Dendritic cell treated with granulocyte-macrophage colony-stimulating factor and Interleukin-4, amounts not matched to agents 40 ng/mL and 50 ng/mL, for 4 days (primary cell): ENCODE data around the gene RBM11.
A peak's percentile ranks its signal among the peaks of the same experiment; 100 is the strongest.
"Not testable (repeated sequence)": the region's sequence is repeated elsewhere in the genome, so short reads cannot be mapped to it uniquely, and the experiment has no call there.

Experiments
- H3K27ac Mint-ChIP-seq: one replicate; pipeline ENCODE4 v1.8.0; 2022; ENCODE audit warnings: mild to moderate bottlenecking, mixed read lengths
- H3K27me3 Mint-ChIP-seq: one replicate; pipeline ENCODE4 v1.8.0; 2022; ENCODE audit warnings: mild to moderate bottlenecking, mixed read lengths
- H3K36me3 Mint-ChIP-seq: one replicate; pipeline ENCODE4 v1.8.0; 2022; ENCODE audit warnings: low read depth, mixed read lengths
- H3K4me1 Mint-ChIP-seq: one replicate; pipeline ENCODE4 v1.8.0; 2022; ENCODE audit warnings: low read depth, mixed read lengths
- H3K4me3 Mint-ChIP-seq: one replicate; pipeline ENCODE4 v1.8.0; 2022; ENCODE audit warnings: mild to moderate bottlenecking, moderate library complexity, mixed read lengths
- H3K9me3 Mint-ChIP-seq: one replicate; pipeline ENCODE4 v1.8.0; 2022; ENCODE audit warnings: mixed read lengths
- intact Hi-C: fragments of 100-400 bp; cut with micrococcal nuclease; formaldehyde crosslinking; loops from one replicate; pipeline ENCODE4 v1.15.0; 2022

RBM11 gene, protein sequence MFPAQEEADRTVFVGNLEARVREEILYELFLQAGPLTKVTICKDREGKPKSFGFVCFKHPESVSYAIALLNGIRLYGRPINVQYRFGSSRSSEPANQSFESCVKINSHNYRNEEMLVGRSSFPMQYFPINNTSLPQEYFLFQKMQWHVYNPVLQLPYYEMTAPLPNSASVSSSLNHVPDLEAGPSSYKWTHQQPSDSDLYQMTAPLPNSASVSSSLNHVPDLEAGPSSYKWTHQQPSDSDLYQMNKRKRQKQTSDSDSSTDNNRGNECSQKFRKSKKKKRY

DNA sequence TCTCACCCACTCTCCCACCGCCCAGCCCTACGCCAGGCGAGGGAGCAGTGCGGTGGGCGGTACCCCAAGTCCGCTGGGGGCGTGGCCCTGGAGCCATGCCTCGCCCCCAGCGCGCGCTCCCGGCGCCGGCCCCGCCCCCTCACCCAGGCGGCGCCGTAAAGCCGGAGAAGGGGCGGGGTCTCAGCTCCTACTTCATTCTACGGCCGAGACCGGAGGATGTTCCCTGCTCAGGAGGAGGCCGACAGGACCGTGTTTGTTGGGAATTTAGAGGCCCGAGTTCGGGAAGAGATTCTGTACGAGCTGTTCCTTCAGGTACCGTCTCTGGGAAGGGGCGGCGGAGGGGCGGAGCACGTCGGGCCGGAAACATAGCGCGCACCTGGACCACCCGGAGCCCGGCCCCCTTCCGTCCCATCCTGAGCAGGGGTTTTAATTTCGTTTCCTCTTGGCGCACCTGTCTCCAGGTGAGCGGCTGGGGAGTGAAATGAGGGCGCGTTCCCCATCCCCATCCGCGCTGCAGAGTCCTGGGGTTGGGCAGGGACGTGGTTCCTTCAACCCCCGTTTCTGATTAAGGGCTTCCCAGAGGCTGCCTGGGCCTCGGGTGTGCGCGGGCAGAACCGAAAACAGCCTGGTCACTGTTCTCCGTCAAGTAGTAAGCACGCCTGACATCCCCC lies at the start of gene RBM11:
Gene RBM11 (plus strand): TSS at position 187 of the 671 bp plus-strand sequence. CDS start 30 bp downstream, at position 217.
- no peaks in the 10 kb centered on the region for H3K4me1 Mint-ChIP-seq
- no peaks in the 10 kb centered on the region for H3K9me3 Mint-ChIP-seq
- no peak within 1 kb of the TSS for H3K27ac Mint-ChIP-seq
- peaks cover 9% of the 10 kb centered on the region for H3K27me3 Mint-ChIP-seq
- intact Hi-C loops: no loop called here
- peak within 1 kb of the TSS; percentile 80 for H3K4me3 Mint-ChIP-seq
- H3K36me3 Mint-ChIP-seq: no peaks in the 10 kb centered on the region

DNA sequence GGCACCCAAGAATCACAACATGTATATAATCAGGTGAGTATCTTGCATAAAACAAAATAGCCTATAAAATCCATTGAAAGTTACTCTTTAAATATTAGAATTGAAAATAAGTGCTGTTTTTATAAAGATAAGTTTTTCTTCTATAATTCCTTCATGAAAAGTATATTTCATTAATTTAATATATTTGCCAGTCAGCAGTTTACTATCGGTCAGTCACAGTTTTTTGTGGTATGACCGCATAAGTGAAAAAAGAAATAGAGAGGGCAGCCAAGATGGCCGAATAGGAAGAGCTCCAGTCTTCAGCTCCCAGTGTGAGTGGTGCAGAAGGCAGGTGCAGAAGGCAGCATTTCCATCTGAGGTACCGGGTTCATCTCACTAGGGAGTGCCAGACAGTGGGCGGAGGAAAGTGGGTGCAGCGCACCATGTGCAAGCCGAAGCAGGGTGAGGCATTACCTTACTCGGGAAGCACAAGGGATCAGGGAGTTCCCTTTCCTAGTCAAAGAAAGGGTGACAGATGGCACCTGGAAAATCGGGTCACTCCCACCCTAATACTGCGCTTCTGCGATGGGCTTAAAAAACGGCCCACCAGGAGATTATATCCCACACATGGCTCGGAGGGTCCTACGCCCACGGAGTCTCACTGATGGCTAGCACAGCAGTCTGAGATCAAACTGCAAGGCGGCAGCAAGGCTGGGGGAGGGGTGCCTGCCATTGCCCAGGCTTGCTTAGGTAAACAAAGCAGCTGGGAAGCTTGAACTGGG lies 49.3 kb upstream of the RBM11 start:
- intact Hi-C loops, H3K36me3 Mint-ChIP-seq, H3K4me1 Mint-ChIP-seq, H3K27ac Mint-ChIP-seq, H3K27me3 Mint-ChIP-seq, H3K4me3 Mint-ChIP-seq: not testable (repeated sequence)
- H3K9me3 Mint-ChIP-seq: peaks cover 21% of the 10 kb centered on the region

DNA sequence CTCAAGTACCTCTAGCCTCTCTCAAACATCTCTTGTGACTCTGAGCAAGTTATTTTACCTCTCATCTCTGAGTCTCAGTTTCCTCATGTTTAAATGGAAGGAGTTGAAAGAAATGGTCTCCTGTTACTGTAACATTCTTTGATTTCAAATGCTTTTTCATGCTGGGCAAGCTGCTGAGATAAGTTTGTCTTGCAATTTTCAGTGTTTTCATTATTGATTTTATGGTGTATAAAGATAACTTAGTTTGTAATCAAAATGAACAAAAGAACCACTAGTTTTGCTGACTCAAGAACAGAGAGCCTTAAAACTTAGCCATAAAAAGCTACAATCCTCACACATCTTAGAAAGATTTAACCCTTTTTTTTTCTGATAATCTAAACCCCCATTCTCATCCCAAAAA lies 9.7 kb upstream of the RBM11 start:
- Mint-ChIP-seq H3K36me3 (no peaks in the 10 kb centered on the region), H3K9me3 (peaks cover 2% of the 10 kb centered on the region), H3K4me3 (no peak overlapping the region), H3K4me1 (no peaks in the 10 kb centered on the region), H3K27me3 (peaks cover 3% of the 10 kb centered on the region), H3K27ac (no peak overlapping the region)
- intact Hi-C loops: no loop called here

DNA sequence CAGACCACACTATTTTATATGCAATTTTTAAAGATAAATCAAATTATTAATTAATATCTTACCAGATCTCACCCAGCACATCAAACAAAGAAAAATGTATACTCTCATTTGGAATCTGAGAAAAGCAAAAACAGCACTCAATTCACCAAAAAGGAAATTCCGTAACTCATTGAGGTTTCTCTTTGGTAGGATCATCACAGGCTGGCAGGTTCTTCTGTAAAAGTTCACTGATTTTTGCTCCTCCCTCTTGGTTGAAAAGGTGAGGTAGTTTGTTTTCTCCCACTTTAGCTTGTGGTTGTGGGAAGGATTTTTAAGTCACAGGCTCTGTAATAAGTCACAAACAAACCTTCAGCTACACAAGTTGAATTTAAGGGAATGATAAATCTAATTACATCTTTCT lies 5.2 kb upstream of the RBM11 start, which contains the start of gene LIPI:
Gene LIPI (minus strand): TSS at position 218 of the 400 bp plus-strand sequence. CDS start 110 bp downstream, at position 108.
- H3K4me3 Mint-ChIP-seq: no peak within 1 kb of the TSS
- peaks cover 3% of the 10 kb centered on the region for H3K27me3 Mint-ChIP-seq
- no peaks in the 10 kb centered on the region for H3K36me3 Mint-ChIP-seq
- intact Hi-C loops: no loop called here
- no peaks in the 10 kb centered on the region for H3K9me3 Mint-ChIP-seq
- H3K4me1 Mint-ChIP-seq: no peaks in the 10 kb centered on the region
- H3K27ac Mint-ChIP-seq: no peak within 1 kb of the TSS

DNA sequence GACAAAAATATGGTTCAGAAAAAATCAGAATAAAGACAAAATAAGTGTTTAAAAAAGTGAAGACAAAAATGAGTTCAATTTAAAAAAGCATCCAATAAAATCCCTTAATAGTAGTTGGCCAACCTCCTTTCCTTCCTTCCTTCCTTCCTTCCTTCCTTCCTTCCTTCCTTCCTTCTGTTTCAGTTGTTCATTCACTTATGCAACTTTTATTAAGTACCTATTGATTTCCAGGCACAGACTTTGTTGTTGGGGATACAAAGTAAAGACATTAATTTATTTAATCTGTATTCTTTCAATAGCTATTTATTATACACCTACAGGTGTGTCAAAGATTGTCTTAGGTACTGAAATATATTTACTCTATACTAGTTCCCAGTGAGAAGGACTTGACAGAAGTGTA lies 2.8 kb upstream of the RBM11 start:
- H3K27me3 Mint-ChIP-seq: peaks cover 13% of the 10 kb centered on the region

DNA sequence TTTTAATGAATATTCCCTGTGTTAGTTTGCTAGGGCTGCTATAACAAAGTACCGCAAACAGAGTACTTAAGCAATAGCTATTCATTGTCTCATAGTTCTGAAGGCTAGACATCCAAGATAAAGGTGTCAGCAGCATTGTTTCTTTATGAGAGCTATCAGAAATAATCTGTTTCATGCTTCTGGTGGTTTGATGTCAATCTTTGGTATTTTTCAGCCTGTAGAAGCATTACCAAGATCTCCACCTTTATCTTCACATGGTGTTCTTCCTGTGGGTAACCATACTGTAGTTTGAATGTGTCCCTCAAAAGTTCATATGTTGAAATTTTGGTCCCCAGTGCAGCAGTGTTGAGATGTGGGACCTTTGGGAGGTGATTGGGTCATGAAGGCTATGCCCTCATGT lies 7.4 kb downstream of the RBM11 start:
- Mint-ChIP-seq H3K36me3 (no peaks in the 10 kb centered on the region), H3K9me3 (peaks cover under 1% of the 10 kb centered on the region), H3K4me1 (no peaks in the 10 kb centered on the region), H3K4me3 (no peak overlapping the region), H3K27me3 (no peaks in the 10 kb centered on the region), H3K27ac (no peak overlapping the region)
- intact Hi-C loops: no loop called here

More for the DNA sequence above, 2.8 kb upstream of the RBM11 start:
- Mint-ChIP-seq H3K9me3 (no peaks in the 10 kb centered on the region), H3K36me3 (no peaks in the 10 kb centered on the region), H3K27ac (no peak overlapping the region), H3K4me1 (no peaks in the 10 kb centered on the region), H3K4me3 (no peak overlapping the region)
- intact Hi-C loops: no loop called here

DNA sequence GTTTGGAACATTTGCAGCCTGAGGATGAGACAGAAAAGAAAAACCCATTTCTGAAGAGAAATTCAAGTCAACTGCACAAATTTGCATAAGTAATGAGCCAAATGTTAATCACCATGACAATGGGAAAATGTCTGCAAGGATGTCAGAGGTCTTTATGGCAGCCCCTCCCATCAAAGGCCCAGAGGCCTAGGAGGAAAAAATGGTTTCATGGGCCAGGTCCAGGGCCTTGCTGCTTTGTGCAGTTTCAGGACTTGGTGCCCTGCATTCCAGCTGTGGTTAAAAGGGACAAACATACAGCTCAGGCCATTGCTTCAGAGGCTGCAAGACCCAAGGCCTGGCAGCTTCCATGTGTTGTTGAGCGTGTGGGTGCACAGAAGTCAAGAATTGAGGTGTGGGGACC lies 13.4 kb downstream of the RBM11 start:
- intact Hi-C loops: no loop called here
- no peaks in the 10 kb centered on the region for H3K36me3 Mint-ChIP-seq
- peaks cover 24% of the 10 kb centered on the region for H3K9me3 Mint-ChIP-seq
- no peak overlapping the region for H3K27ac Mint-ChIP-seq
- no peaks in the 10 kb centered on the region for H3K4me1 Mint-ChIP-seq
- no peaks in the 10 kb centered on the region for H3K27me3 Mint-ChIP-seq
- no peak overlapping the region for H3K4me3 Mint-ChIP-seq

DNA sequence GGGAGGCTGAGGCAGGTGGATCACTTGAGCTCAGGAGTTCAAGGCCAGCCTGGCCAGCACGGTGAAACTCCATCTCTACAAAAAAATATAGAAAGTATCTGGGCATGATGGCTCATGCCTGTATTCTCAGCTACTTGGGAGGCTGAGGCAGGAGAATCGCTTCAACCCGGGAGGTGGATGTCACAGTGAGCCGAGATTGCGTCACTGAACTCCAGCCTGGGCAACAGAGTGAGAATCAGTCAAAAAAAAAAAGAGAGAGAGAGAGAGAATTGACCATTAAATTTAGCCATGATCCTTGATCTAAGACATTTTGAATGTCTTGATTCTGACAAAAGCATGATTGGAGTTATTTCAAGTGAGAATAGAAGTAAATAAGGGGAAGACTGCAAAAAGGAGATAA lies 19.1 kb downstream of the RBM11 start:
- Mint-ChIP-seq H3K27ac (no peak overlapping the region), H3K27me3 (no peaks in the 10 kb centered on the region), H3K9me3 (peaks cover 6% of the 10 kb centered on the region), H3K36me3 (no peaks in the 10 kb centered on the region), H3K4me3 (no peak overlapping the region), H3K4me1 (peaks cover 5% of the 10 kb centered on the region)
- intact Hi-C loops: no loop called here

DNA sequence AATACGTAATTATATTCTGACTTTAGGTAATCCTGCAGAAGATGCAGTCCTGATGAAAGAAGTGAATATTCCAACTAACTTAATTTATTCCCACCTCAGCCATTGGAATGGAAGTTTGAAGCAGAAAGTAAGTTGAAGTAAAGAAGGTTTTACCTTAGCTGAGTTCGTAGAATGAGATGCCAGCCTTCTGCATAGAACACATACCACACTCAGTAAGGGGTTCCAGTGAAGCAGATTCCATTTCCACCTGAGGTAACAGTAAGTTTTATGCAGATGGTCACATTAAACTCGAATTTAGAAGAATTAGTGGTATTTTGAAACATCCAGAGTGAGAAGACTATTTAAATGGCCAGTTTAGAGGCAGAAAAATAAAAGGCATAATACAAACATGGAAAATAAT lies 20.2 kb downstream of the RBM11 start:
- Mint-ChIP-seq H3K9me3 (no peaks in the 10 kb centered on the region), H3K4me1 (peaks cover 5% of the 10 kb centered on the region), H3K27ac (no peak overlapping the region), H3K36me3 (no peaks in the 10 kb centered on the region), H3K4me3 (no peak overlapping the region), H3K27me3 (no peaks in the 10 kb centered on the region)
- intact Hi-C loops: no loop called here

DNA sequence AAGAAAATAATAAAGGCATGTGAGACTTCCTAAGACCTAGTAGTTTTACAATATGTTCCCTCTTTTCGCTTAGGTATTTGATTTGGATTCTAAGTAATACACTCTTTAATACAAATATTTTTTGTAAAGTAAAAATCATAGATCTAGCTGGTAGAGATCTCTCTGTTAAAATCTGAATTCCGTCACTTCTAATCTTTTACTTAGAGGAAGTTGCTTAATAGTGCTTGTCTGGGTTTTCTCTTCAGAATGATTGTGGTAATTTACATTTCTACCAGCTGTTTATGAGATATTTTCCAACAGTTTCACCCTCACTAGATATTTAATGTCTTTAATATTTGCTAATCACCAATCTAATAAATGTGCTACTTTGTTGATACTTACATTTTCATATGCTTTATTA lies 23.3 kb downstream of the RBM11 start:
- no peak overlapping the region for H3K27ac Mint-ChIP-seq

DNA sequence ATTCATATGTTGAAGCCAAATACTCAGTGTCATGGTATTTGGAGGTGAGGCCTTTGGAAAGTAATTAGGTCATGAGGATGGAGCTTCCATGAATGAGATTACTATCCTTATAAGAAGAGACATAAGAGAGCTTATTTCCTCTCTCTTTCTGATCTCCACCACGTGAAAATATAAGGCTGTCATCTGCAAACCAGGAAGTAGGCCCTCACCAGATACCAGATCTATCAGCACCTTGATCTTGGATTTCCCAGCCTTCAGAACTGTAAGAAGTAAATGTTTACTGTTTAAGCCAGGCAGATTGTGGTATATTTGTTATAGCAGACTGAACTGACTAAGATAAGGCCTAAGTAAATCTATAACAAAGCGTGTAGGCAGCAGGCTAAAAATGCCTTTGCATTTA lies 25.3 kb downstream of the RBM11 start:
- intact Hi-C loops: no loop called here
- H3K4me1 Mint-ChIP-seq: peaks cover 5% of the 10 kb centered on the region
- H3K9me3 Mint-ChIP-seq: no peaks in the 10 kb centered on the region
- no peaks in the 10 kb centered on the region for H3K27me3 Mint-ChIP-seq
- no peaks in the 10 kb centered on the region for H3K36me3 Mint-ChIP-seq
- H3K27ac Mint-ChIP-seq: no peak overlapping the region
- H3K4me3 Mint-ChIP-seq: no peak overlapping the region

More for the DNA sequence above, 23.3 kb downstream of the RBM11 start:
- no peaks in the 10 kb centered on the region for H3K36me3 Mint-ChIP-seq
- no peaks in the 10 kb centered on the region for H3K9me3 Mint-ChIP-seq
- intact Hi-C loops: no loop called here
- H3K4me3 Mint-ChIP-seq: no peak overlapping the region
- peaks cover 5% of the 10 kb centered on the region for H3K4me1 Mint-ChIP-seq
- H3K27me3 Mint-ChIP-seq: no peaks in the 10 kb centered on the region

DNA sequence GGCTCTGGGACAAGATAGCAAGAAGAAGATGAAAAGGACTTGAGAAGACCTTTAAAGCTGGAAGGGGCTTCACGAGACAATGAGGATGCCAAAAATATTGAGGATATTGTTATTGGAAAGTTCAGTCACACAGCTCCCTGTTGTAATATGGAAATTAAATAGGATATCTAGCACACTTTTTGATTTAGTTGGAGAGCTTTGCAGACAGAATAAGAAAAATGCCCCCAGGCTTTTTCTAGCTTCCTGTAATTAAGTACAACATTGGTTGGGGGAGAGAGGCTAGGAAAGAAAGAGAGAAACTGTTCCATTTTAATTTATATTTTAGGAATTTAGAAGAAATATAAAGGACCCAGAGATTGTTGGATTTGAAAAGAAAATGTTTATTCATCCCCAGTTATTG lies 27.5 kb downstream of the RBM11 start:
- H3K9me3 Mint-ChIP-seq: no peaks in the 10 kb centered on the region
- intact Hi-C loops: no loop called here
- H3K27me3 Mint-ChIP-seq: no peaks in the 10 kb centered on the region
- no peak overlapping the region for H3K4me3 Mint-ChIP-seq
- H3K4me1 Mint-ChIP-seq: no peaks in the 10 kb centered on the region
- no peaks in the 10 kb centered on the region for H3K36me3 Mint-ChIP-seq
- H3K27ac Mint-ChIP-seq: no peak overlapping the region

DNA sequence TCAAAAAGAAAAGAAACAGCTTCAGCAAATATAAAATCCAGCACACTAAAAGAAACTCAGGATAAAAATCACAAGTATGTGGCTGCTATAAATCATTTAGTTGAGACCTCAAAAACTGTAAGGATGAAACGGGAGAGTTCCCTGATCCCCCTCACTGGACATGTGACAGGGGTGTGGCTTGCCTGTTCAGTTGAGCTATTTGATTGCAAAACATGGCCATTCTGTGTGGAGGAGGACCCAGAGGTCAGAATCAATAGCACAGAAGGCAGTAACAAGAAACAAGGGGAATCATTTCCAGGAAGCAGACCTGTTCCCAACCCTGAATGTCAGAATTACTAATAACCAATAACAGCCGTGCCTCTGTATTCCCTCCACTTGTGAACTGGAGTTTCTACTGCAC lies 27.9 kb downstream of the RBM11 start:
- Mint-ChIP-seq H3K9me3 (no peaks in the 10 kb centered on the region), H3K27ac (no peak overlapping the region), H3K36me3 (no peaks in the 10 kb centered on the region), H3K27me3 (no peaks in the 10 kb centered on the region), H3K4me3 (no peak overlapping the region), H3K4me1 (no peaks in the 10 kb centered on the region)
- intact Hi-C loops: no loop called here

DNA sequence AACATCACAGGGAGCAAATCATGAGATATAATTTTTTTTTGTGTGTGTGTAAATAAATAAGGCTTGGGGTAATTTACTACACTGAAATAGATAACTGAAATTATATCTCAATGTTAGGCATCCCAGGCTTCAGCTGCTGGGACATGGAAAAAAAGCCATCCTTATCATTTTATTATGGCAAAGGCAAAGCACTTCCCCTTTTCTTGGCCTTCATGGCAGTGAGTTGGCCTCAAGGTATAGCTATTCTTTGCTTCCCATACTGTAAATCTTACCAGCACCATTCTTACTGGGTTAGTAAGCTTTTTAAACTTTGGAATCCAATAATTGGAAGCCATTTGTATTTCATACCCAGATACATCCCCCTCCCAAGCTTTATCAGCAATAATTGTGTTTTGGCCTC lies 29.0 kb downstream of the RBM11 start:
- Mint-ChIP-seq H3K27ac (no peak overlapping the region), H3K36me3 (no peaks in the 10 kb centered on the region), H3K4me3 (no peak overlapping the region), H3K27me3 (no peaks in the 10 kb centered on the region), H3K9me3 (peaks cover 10% of the 10 kb centered on the region), H3K4me1 (peaks cover 3% of the 10 kb centered on the region)
- intact Hi-C loops: no loop called here
